ENCODE measurements around the gene THUMPD3. TPM values are rescaled to one million over a fixed set of nuclear protein-coding genes. Genes with fewer than 3 reads are reported as not detected.
A peak's percentile ranks its signal among the peaks of the same experiment; 100 is the strongest.

Gene THUMPD3
- total RNA-seq, 1 donor from 2014 or later: 32.7 TPM

GRCh38 chr3:9406856-9407626 is 44.2 kb downstream of the THUMPD3 start:
- Histone ChIP-seq H3K27me3 (ENCODE audit: insufficient read depth, low read length) (no peaks in the 10 kb centered on the region), H3K9me3 (ENCODE audit: insufficient read depth, low read depth, low read length) (no peaks in the 10 kb centered on the region), H3K9ac (ENCODE audit: low read length) (no peak overlapping the region), H3K4me2 (ENCODE audit: low read length) (no peak overlapping the region), H2AFZ (ENCODE audit: low read depth, low read length) (no peak overlapping the region), H3K4me3 (ENCODE audit: insufficient read depth, low read depth, low read length) (no peak overlapping the region), H3K36me3 (ENCODE audit: insufficient read depth, low read length) (no peaks in the 10 kb centered on the region), H3K27ac (ENCODE audit: low read depth, low read length) (no peak overlapping the region), H3K4me1 (ENCODE audit: insufficient read depth, low read length) (peaks cover 21% of the 10 kb centered on the region), H4K20me1 (ENCODE audit: insufficient read depth, low read length) (peaks cover 98% of the 10 kb centered on the region), H3K79me2 (ENCODE audit: insufficient read depth, low read length) (peaks cover 100% of the 10 kb centered on the region)
- Mint-ChIP-seq H3K4me3 (ENCODE audit: unreplicated experiment) (peak overlapping the region; percentile 58), H3K36me3 (ENCODE audit: low read depth, unreplicated experiment) (no peaks in the 10 kb centered on the region), H3K4me1 (ENCODE audit: low read depth, unreplicated experiment) (peaks cover 24% of the 10 kb centered on the region), H3K27me3 (ENCODE audit: low read depth, unreplicated experiment) (no peaks in the 10 kb centered on the region), H3K27ac (ENCODE audit: unreplicated experiment) (peak overlapping the region; percentile 56), H3K9me3 (ENCODE audit: unreplicated experiment) (no peaks in the 10 kb centered on the region)
- DNase-seq (ENCODE audit: low read depth) (no peak), FAIRE-seq (no peak)
- TF ChIP-seq CTCF (IDR thresholded peaks at IDR 0.05; ENCODE audit: insufficient read depth, low read depth, low read length): no peak
- TF ChIP-seq EZH2 (IDR thresholded peaks at IDR 0.05; ENCODE audit: insufficient read depth, low read length): no peak

- H4K20me1 ChIP-seq (ENCODE audit: insufficient read depth, low read length): peaks cover 98% of the 10 kb centered on the region
- H3K4me1 Mint-ChIP-seq (ENCODE audit: low read depth, unreplicated experiment): peaks cover 17% of the 10 kb centered on the region
Observed at GRCh38 chr3:9408061-9408460, 45.2 kb downstream of the THUMPD3 start.

More at GRCh38 chr3:9408061-9408460, 45.2 kb downstream of the THUMPD3 start:
- H3K27ac Mint-ChIP-seq (ENCODE audit: unreplicated experiment): no peak overlapping the region
- Histone ChIP-seq H3K9me3 (ENCODE audit: insufficient read depth, low read depth, low read length) (no peaks in the 10 kb centered on the region), H3K4me1 (ENCODE audit: insufficient read depth, low read length) (peaks cover 11% of the 10 kb centered on the region), H3K36me3 (ENCODE audit: insufficient read depth, low read length) (no peaks in the 10 kb centered on the region), H3K4me3 (ENCODE audit: insufficient read depth, low read depth, low read length) (no peak overlapping the region), H3K9ac (ENCODE audit: low read length) (no peak overlapping the region), H3K4me2 (ENCODE audit: low read length) (no peak overlapping the region), H3K79me2 (ENCODE audit: insufficient read depth, low read length) (peaks cover 100% of the 10 kb centered on the region), H2AFZ (ENCODE audit: low read depth, low read length) (no peak overlapping the region), H3K27me3 (ENCODE audit: insufficient read depth, low read length) (no peaks in the 10 kb centered on the region), H3K27ac (ENCODE audit: low read depth, low read length) (no peak overlapping the region)
- no peak overlapping the region for H3K4me3 Mint-ChIP-seq (ENCODE audit: unreplicated experiment)
- H3K27me3 Mint-ChIP-seq (ENCODE audit: low read depth, unreplicated experiment): no peaks in the 10 kb centered on the region
- H3K36me3 Mint-ChIP-seq (ENCODE audit: low read depth, unreplicated experiment): no peaks in the 10 kb centered on the region
- DNase-seq (ENCODE audit: low read depth) (no peak), FAIRE-seq (no peak)
- H3K9me3 Mint-ChIP-seq (ENCODE audit: unreplicated experiment): no peaks in the 10 kb centered on the region
- no peak for TF ChIP-seq CTCF (IDR thresholded peaks at IDR 0.05; ENCODE audit: insufficient read depth, low read depth, low read length)
- TF ChIP-seq EZH2 (IDR thresholded peaks at IDR 0.05; ENCODE audit: insufficient read depth, low read length): no peak

Data from astrocyte (in vitro differentiated cells and primary cell).